GM18867 (cell line): ENCODE data around the gene IL1RAP.

Experiments
- ATAC-seq: cut with Tn5 transposase; IDR thresholded peaks from one replicate; pipeline ENCODE4 v1.9.1; 2021; ENCODE audit warnings: mild to moderate bottlenecking, moderate library complexity; ENCODE audit not compliant: unreplicated experiment

IL1RAP gene

GRCh38 chr3:190701096-190701532, 187.2 kb downstream of the IL1RAP start:
- peak; percentile 68 for ATAC-seq

- ATAC-seq = no peak
Measured at GRCh38 chr3:190706582-190706981, 192.7 kb downstream of the IL1RAP start.
